Prostate gland (tissue), 2 donors: ENCODE measurements around the gene KERA. TPM values are rescaled to one million over a fixed set of nuclear protein-coding genes. Genes with fewer than 3 reads are reported as not detected.

Experiments used
- DNase-seq: peaks from one replicate; pipeline ENCODE4 v3.0.0-alpha.2; 2019; ENCODE audit warnings: low spot score
- H3K27ac ChIP-seq, 2 donors: fragments of 200-600 bp; sonication (generic); 2 replicates each; pipeline ENCODE4 v1.5.1; 2017 to 2019
- H3K27me3 ChIP-seq: fragments of 200-600 bp; sonication (generic); replicated peaks from 2 replicates; pipeline ENCODE4 v1.5.1; 2019; ENCODE audit not compliant: insufficient read depth
- H3K36me3 ChIP-seq, 2 donors: fragments of 200-600 bp; sonication (generic); 1 replicate in 1 of 2; 2 replicates in 1 of 2; pipeline versions ENCODE4 v1.5.1 to v1.8.1; 2017 to 2019
- H3K4me1 ChIP-seq: fragments of 200-600 bp; sonication (generic); replicated peaks from 2 replicates; pipeline ENCODE4 v1.5.1; 2019
- H3K4me3 ChIP-seq, 2 donors: fragments of 200-600 bp; sonication (generic); 2 replicates each; pipeline ENCODE4 v1.5.1; 2017 to 2019
- H3K9me3 ChIP-seq: fragments of 200-600 bp; sonication (generic); 2 replicates; pipeline ENCODE4 v1.5.1; 2017
- CTCF ChIP-seq, 4 experiments: fragments of 200-600 bp in 2 of 4; fragments of 450-650 bp in 2 of 4; sonication (generic) in 2 of 4; IDR thresholded peaks; 1 replicate in 3 of 4; 2 replicates in 1 of 4; pipeline ENCODE4 v1.5.1; 2016 to 2019; ENCODE audit warnings: antibody characterized with exemption in 4 of 4, mild to moderate bottlenecking in 2 of 4, moderate library complexity in 2 of 4
- POLR2A ChIP-seq: fragments of 450-650 bp; IDR thresholded peaks from one replicate; pipeline ENCODE4 v1.6.1; 2016; ENCODE audit warnings: antibody characterized with exemption, mild to moderate bottlenecking
- POLR2AphosphoS5 ChIP-seq: sonication (generic); formaldehyde crosslinking; IDR thresholded peaks from one replicate; pipeline ENCODE4 v1.6.1; 2017; ENCODE audit warnings: antibody characterized with exemption
- WGBS: methylation state at CpG from one replicate; pipeline ENCODE4 v1.1.5; 2018; 5-methylcytosine and 5-hydroxymethylcytosine counted together
- intact Hi-C: fragments of 100-400 bp; cut with DNase I; formaldehyde crosslinking; loops from one replicate; pipeline ENCODE4 v1.14.2; 2022
- total RNA-seq, 2 donors: library from RNA; depleted of rRNA; stranded (reverse); fragments of >200 nt; gene quantifications; one replicate each; pipeline ENCODE4 v1.1.0, GENCODE V29; 2016

KERA gene
- total RNA-seq, 2 donors from 2014 or later, result not detected

GRCh38 chr12:91043408-91043807 lies 14.4 kb downstream of the KERA start:
- Histone ChIP-seq H3K27ac (no peak overlapping the region), H3K4me3 (no peak overlapping the region), H3K4me1 (no peaks in the 10 kb centered on the region), H3K9me3 (no peaks in the 10 kb centered on the region), H3K27me3 (no peaks in the 10 kb centered on the region), H3K36me3 (no peaks in the 10 kb centered on the region)
- TF ChIP-seq CTCF (IDR thresholded peaks at IDR 0.05) (no peak), POLR2A (no peak), POLR2AphosphoS5 (no peak)
- no peak for DNase-seq
- intact Hi-C loops, result loop anchor here (10.0 kb wide), 1 partner anchor 91 kb away; no protein-coding TSS in a partner anchor
- WGBS, result 66% methylated on average over 4 of the region's 4 CpGs

- intact Hi-C loops, result loop anchor here (10.0 kb wide), 1 partner anchor 95 kb away; no protein-coding TSS in a partner anchor
- no peak for DNase-seq
- no peak overlapping the region for H3K4me3 ChIP-seq
- H3K9me3 ChIP-seq, result no peaks in the 10 kb centered on the region
- H3K27me3 ChIP-seq, result no peaks in the 10 kb centered on the region
- no peak for TF ChIP-seq POLR2A
- no peak for TF ChIP-seq CTCF (IDR thresholded peaks at IDR 0.05)
- no peak for TF ChIP-seq POLR2AphosphoS5
- no peaks in the 10 kb centered on the region for H3K36me3 ChIP-seq
- WGBS, result 34% methylated on average over 1 of the region's 1 CpG
- no peaks in the 10 kb centered on the region for H3K4me1 ChIP-seq
- no peak overlapping the region for H3K27ac ChIP-seq
These were observed 17.6 kb downstream of the KERA start for GRCh38 chr12:91040096-91040755.

GRCh38 chr12:91037276-91037675 lies 20.5 kb downstream of the KERA start:
- no peak for TF ChIP-seq POLR2AphosphoS5
- TF ChIP-seq POLR2A, result no peak
- no peak for TF ChIP-seq CTCF (IDR thresholded peaks at IDR 0.05)
- H3K4me1 ChIP-seq, result no peaks in the 10 kb centered on the region
- H3K36me3 ChIP-seq, result no peaks in the 10 kb centered on the region
- H3K4me3 ChIP-seq, result no peak overlapping the region
- no peaks in the 10 kb centered on the region for H3K27me3 ChIP-seq
- H3K9me3 ChIP-seq, result no peaks in the 10 kb centered on the region
- H3K27ac ChIP-seq, result no peak overlapping the region
- DNase-seq, result no peak
- intact Hi-C loops, result no loop called here

GRCh38 chr12:91033251-91033650 lies 24.6 kb downstream of the KERA start:
- Histone ChIP-seq H3K27me3 (no peaks in the 10 kb centered on the region), H3K4me3 (no peak overlapping the region), H3K9me3 (no peaks in the 10 kb centered on the region), H3K36me3 (no peaks in the 10 kb centered on the region), H3K4me1 (no peaks in the 10 kb centered on the region), H3K27ac (no peak overlapping the region)
- DNase-seq, result no peak
- intact Hi-C loops, result no loop called here
- WGBS, result 83% methylated on average over 2 of the region's 2 CpGs
- TF ChIP-seq POLR2A (no peak), POLR2AphosphoS5 (no peak), CTCF (IDR thresholded peaks at IDR 0.05) (no peak)

GRCh38 chr12:91023326-91024004 lies 34.4 kb downstream of the KERA start:
- 91% methylated on average over 1 of the region's 1 CpG for WGBS
- Histone ChIP-seq H3K36me3 (no peaks in the 10 kb centered on the region), H3K9me3 (no peaks in the 10 kb centered on the region), H3K27me3 (no peaks in the 10 kb centered on the region), H3K27ac (no peak overlapping the region), H3K4me1 (no peaks in the 10 kb centered on the region), H3K4me3 (no peak overlapping the region)
- intact Hi-C loops, result no loop called here
- DNase-seq, result no peak
- TF ChIP-seq POLR2AphosphoS5, result no peak
- no peak for TF ChIP-seq POLR2A
- TF ChIP-seq CTCF (IDR thresholded peaks at IDR 0.05), result no peak
